Astrocyte of the spinal cord (primary cell): ENCODE measurements around the gene DEK.
"Not testable (repeated sequence)": the region's sequence is repeated elsewhere in the genome, so short reads cannot be mapped to it uniquely, and the experiment has no call there.

Experiments
- DNase-seq: peaks from one replicate; pipeline ENCODE4 v3.0.0; 2011; ENCODE audit warnings: low read depth, low spot score
- H3K4me3 ChIP-seq: 2 replicates; pipeline ENCODE4 v1.5.1; 2011; ENCODE audit warnings: low read depth, mild to moderate bottlenecking, low read length, moderate library complexity
- in situ Hi-C: cut with HindIII; loops from 2 replicates; pipeline ENCODE4 v1.10.0; 2017; ENCODE audit warnings: low sequenced_read_pairs
- TF ChIP-seq, protein P1 (sequence below): IDR thresholded peaks from 2 replicates; pipeline ENCODE4 v1.5.1; 2012; ENCODE audit warnings: low read depth, mild to moderate bottlenecking, low read length, inconsistent platforms

DEK gene

DNA sequence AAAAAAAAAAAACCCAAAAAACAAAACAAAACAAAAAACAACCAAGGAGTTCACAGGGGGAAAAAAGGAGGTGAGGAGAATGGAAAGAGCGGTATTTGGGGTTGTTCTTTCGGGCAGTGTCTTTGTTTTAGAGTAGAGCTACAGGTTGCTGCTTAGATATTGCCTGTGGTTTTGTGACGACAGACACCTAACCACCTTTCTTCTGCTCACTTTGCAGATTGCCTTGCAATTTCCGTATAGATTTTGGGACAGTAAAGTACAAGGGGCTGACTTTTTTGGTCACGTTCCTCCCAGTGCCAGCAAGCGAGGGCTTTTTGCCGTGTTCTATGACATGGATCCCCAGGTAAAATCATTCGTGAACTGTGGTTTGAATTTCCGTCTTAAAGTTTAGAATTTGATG, 50.9 kb downstream of the DEK start:
- no peak overlapping the region for H3K4me3 ChIP-seq
- in situ Hi-C loops = no loop called here
- TF ChIP-seq, protein P1, sequence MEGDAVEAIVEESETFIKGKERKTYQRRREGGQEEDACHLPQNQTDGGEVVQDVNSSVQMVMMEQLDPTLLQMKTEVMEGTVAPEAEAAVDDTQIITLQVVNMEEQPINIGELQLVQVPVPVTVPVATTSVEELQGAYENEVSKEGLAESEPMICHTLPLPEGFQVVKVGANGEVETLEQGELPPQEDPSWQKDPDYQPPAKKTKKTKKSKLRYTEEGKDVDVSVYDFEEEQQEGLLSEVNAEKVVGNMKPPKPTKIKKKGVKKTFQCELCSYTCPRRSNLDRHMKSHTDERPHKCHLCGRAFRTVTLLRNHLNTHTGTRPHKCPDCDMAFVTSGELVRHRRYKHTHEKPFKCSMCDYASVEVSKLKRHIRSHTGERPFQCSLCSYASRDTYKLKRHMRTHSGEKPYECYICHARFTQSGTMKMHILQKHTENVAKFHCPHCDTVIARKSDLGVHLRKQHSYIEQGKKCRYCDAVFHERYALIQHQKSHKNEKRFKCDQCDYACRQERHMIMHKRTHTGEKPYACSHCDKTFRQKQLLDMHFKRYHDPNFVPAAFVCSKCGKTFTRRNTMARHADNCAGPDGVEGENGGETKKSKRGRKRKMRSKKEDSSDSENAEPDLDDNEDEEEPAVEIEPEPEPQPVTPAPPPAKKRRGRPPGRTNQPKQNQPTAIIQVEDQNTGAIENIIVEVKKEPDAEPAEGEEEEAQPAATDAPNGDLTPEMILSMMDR = no peak
- DNase-seq = no peak

DNA sequence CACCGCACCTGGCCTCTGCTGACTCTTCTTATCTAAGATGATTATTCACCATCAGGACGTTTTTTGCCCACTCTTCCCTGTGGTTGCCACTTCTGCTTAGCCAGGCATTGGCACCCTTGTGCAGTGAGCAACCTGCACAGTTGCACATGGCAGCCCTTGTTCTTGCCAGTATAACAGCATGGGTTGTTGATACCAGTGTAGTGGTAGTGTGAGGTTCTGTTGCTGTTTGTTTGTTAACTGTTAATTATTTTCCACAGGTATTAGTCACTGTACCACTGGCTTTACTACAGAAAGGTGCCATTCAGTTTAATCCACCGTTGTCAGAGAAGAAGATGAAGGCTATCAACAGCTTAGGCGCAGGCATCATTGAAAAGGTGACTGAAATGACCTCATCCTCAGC, 52.1 kb downstream of the DEK start:
- in situ Hi-C loops = no loop called here
- H3K4me3 ChIP-seq = no peak overlapping the region
- TF ChIP-seq, protein P1 = no peak
- no peak for DNase-seq

DNA sequence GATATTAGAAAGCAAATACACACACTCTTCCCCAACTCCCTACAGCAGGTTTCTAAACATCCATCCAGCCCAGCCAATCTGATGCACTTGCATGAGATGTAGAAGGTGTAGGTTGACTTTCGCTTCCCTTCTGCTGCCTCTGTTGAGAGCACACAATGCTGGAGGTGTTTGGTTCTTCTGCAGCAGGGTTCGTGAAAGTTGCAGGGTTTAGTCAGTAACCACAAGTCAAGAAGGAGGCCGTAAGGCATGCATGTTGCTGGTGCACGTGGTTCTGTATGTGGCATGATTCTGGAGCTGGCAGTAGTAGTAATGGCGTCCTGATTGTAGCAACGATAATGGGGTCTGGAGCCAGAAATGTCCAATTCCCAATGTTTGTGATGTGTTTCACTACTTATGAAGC, 53.0 kb downstream of the DEK start:
- H3K4me3 ChIP-seq = no peak overlapping the region
- in situ Hi-C loops = no loop called here
- TF ChIP-seq, protein P1 = no peak
- no peak for DNase-seq

DNA sequence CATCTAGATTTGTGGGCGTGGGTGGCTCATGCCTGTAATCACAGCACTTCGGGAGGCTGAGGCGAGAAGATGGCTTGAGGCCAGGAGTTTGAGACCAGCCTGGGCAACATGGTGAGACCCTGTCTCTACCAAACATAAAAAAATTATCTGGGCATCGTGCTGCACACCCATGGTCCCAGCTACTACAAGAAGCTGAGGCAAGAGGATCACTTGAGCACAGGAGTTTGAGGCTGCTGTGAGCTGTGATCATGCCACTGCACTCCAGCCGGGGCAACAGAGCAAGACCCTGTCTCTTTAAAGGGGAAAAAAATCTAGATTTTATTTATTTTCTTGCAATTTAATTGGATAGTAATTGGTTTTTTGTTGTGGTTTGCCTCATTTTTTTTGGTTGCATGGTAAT, 53.6 kb downstream of the DEK start:
- in situ Hi-C loops = no loop called here
- H3K4me3 ChIP-seq = no peak overlapping the region
- no peak for DNase-seq
- TF ChIP-seq, protein P1 = no peak

DNA sequence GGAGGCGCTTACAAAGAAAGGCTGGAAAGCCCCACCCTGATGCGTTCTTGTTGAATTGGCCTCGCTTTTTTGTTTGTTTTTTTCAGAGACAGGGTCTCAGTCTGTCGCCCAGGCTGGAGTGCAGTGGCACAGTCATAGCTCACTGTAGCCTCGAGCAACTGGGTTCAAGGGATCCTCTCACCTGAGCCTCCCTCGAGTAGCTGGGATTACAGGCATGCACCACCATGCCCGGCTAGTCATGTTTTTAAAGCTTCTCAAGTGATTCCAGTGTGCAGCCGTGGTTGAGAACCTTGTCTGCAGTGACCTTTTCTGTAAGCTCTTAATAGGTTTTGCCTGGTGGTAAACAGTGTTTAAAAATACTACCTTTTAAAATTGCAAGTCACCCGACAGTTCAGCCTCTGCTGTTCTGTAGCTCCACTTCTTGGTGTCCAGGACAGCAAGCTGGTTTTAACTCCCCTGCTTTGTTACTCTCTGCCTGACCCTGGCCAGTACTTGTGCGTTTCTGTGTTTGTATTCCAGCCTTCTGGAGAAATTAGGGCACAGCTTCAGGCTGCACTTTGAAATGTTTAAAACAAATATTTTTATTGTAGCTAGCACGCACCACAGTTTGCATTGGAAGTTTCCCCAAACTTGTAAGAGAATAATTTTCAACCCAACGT, 54.7 kb downstream of the DEK start:
- DNase-seq = no peak
- TF ChIP-seq, protein P1 = no peak
- no peak overlapping the region for H3K4me3 ChIP-seq
- in situ Hi-C loops = no loop called here

DNA sequence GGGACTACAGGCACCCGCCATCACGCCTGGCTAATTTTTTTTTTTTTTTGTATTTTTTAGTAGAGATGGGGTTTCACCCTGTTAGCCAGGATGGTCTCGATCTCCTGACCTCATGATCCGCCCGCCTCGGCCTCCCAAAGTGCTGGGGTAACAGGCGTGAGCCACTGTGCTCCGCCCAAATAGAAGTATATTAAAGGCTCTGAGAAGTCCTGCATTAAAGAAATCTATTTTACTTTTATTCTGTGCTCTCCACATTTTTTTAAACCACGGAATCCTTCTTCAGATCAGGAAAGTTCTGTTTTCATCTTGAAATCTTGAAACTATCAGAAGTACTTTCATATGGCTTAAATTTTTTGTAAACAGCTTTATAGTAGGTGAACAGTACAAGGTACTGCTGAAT, 55.6 kb downstream of the DEK start:
- in situ Hi-C loops, DNase-seq, H3K4me3 ChIP-seq: not testable (repeated sequence)

DNA sequence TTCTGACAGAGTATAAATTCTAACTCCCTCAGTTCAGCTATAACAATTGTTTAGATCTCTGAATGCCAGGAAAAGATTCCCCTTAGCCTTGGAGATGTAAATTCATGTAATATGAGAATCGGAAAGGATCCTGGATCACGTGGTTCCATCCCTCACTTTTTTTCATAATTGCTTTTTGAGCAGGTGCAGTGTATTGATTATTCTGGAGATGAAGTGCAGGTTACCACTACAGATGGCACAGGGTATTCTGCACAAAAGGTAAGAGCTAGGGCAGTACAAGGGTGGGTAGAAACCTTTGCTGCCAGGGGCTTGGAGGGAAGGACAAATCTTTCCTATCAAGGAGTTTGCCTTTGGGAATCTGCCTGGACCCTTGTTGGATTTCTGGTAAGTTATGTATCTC, 56.4 kb downstream of the DEK start:
- in situ Hi-C loops = no loop called here
- DNase-seq = no peak
- H3K4me3 ChIP-seq = no peak overlapping the region
- TF ChIP-seq, protein P1 = no peak
